Neural crest cell (in vitro differentiated cells): Measurements from ENCODE around the gene RBMS3. TPM values are rescaled to one million over a fixed set of nuclear protein-coding genes. Genes with fewer than 3 reads are reported as not detected.

Experiments
- DNase-seq: peaks from one replicate; pipeline ENCODE4 v3.0.0; 2021; ENCODE audit warnings: low read depth, mixed read lengths, low spot score
- H3K27ac Mint-ChIP-seq: one replicate; pipeline ENCODE4 v1.8.0; 2021; ENCODE audit warnings: mild to moderate bottlenecking, mixed read lengths; ENCODE audit not compliant: unreplicated experiment
- H3K27me3 Mint-ChIP-seq: 2 replicates; pipeline ENCODE4 v1.8.0; 2021; ENCODE audit warnings: low read depth, mild to moderate bottlenecking, mixed read lengths
- H3K36me3 Mint-ChIP-seq: 2 replicates; pipeline ENCODE4 v1.8.0; 2021; ENCODE audit warnings: low read depth, mild to moderate bottlenecking, mixed read lengths
- H3K4me1 Mint-ChIP-seq: 2 replicates; pipeline ENCODE4 v1.8.0; 2021; ENCODE audit warnings: mixed read lengths
- H3K4me3 Mint-ChIP-seq: one replicate; pipeline ENCODE4 v1.8.0; 2021; ENCODE audit warnings: mild to moderate bottlenecking, mixed read lengths
- H3K9me3 Mint-ChIP-seq: 2 replicates; pipeline ENCODE4 v1.8.0; 2021; ENCODE audit warnings: mixed read lengths
- total RNA-seq: library from RNA; stranded (reverse); gene quantifications from 2 replicates; pipeline ENCODE4 v1.2.1, GENCODE V29; 2021
- TF ChIP-seq, protein P1 (sequence below): fragments of 200-600 bp; sonication (generic); conservative IDR thresholded peaks from 2 replicates; pipeline ENCODE4 v1.5.0; 2021; ENCODE audit warnings: antibody characterized with exemption, mild to moderate bottlenecking

The RBMS3 gene
- total RNA-seq, 1 donor from 2014 or later = 35.4 TPM

- Mint-ChIP-seq H3K4me3 (no peak overlapping the region), H3K27me3 (no peaks in the 10 kb centered on the region), H3K9me3 (no peaks in the 10 kb centered on the region), H3K36me3 (no peaks in the 10 kb centered on the region), H3K27ac (no peak overlapping the region), H3K4me1 (peaks cover under 1% of the 10 kb centered on the region)
- DNase-seq = no peak
- TF ChIP-seq, protein P1, sequence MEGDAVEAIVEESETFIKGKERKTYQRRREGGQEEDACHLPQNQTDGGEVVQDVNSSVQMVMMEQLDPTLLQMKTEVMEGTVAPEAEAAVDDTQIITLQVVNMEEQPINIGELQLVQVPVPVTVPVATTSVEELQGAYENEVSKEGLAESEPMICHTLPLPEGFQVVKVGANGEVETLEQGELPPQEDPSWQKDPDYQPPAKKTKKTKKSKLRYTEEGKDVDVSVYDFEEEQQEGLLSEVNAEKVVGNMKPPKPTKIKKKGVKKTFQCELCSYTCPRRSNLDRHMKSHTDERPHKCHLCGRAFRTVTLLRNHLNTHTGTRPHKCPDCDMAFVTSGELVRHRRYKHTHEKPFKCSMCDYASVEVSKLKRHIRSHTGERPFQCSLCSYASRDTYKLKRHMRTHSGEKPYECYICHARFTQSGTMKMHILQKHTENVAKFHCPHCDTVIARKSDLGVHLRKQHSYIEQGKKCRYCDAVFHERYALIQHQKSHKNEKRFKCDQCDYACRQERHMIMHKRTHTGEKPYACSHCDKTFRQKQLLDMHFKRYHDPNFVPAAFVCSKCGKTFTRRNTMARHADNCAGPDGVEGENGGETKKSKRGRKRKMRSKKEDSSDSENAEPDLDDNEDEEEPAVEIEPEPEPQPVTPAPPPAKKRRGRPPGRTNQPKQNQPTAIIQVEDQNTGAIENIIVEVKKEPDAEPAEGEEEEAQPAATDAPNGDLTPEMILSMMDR = no peak
These were observed 622.7 kb downstream of the RBMS3 start for GRCh38 chr3:29903600-29903999.

DNA sequence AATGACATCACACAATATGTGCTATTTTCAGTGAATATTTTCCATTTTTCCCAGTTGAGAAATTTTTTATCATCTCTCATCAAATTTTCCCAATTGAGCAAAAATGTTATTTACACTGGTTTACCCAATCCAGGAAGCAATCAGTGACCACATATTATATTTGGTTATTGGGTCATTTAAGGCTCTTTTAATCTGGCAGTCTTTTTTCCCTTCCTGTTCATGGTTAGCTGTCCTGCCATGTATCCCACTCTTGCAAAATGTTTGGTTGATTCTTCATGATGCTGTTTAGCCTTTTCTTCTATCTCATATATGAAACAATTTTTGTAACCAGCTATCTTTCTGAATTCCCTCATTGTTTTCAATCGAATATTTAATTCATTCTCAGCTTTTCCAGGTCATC is 626.0 kb downstream of the RBMS3 start:
- Mint-ChIP-seq H3K9me3 (no peaks in the 10 kb centered on the region), H3K36me3 (no peaks in the 10 kb centered on the region), H3K27me3 (no peaks in the 10 kb centered on the region), H3K27ac (no peak overlapping the region), H3K4me1 (no peaks in the 10 kb centered on the region), H3K4me3 (no peak overlapping the region)
- DNase-seq = no peak
- TF ChIP-seq, protein P1 = no peak

- Mint-ChIP-seq H3K27ac (no peak overlapping the region), H3K36me3 (no peaks in the 10 kb centered on the region), H3K4me1 (no peaks in the 10 kb centered on the region)
These were observed 631.9 kb downstream of the RBMS3 start for GRCh38 chr3:29912600-29913288.

DNA sequence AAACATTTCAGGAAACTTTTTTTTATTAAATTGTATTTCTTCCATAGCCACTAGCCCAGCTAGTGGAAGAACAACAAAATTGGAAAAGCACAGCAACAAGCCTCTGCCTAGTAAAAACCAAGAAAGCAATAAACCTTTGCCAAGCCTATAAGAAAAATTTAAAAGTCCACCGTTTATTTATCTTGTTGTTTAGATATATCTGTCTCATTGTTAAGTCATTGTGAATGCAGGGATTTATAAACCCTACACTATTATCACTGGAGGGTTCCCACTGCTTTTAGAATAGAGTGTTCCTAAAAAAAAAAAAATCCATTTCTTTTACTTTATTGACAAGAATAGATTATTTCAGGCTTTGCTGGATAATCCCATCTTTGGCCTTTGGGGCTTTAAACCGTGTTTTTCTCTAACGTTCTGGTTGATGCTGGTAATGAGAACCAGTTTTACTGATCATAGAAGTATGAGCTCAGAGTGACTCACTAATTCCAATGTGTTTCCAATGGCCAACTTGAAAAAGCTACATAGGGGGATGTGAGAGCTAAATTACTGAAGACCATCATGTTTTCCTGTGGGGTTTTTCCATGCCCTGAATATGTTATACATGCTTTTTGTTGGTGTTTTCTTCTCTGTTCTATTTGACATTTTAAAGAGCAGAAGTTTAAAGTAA is 634.1 kb downstream of the RBMS3 start:
- TF ChIP-seq, protein P1 = no peak
- peaks cover 7% of the 10 kb centered on the region for H3K4me1 Mint-ChIP-seq
- no peaks in the 10 kb centered on the region for H3K27me3 Mint-ChIP-seq
- no peak for DNase-seq
- H3K27ac Mint-ChIP-seq = no peak overlapping the region
- peaks cover 2% of the 10 kb centered on the region for H3K9me3 Mint-ChIP-seq
- H3K4me3 Mint-ChIP-seq = no peak overlapping the region
- H3K36me3 Mint-ChIP-seq = no peaks in the 10 kb centered on the region

More at GRCh38 chr3:29912600-29913288, 631.9 kb downstream of the RBMS3 start:
- H3K27me3 Mint-ChIP-seq = no peaks in the 10 kb centered on the region
- no peak for DNase-seq
- H3K4me3 Mint-ChIP-seq = no peak overlapping the region
- TF ChIP-seq, protein P1 = no peak
- peaks cover 2% of the 10 kb centered on the region for H3K9me3 Mint-ChIP-seq

DNA sequence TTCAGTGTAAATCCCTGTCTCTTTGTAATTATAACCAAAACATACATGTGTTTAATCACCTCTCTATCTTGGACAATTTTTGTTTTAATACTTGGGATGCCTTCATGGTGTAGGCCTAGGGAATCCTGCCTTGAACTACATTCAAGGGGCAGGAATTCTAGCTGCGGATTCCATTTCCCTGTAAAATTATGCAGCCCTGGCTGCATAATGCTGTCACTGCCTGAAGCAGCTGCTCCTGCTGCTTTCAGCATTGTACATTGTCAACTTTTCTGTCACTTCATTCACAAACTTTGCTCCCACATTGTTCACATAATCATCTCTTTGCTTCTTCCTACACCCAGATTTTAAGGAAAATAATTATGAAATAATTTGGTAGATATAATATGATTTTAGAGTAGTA is 638.7 kb downstream of the RBMS3 start:
- H3K9me3 Mint-ChIP-seq = no peaks in the 10 kb centered on the region
- no peaks in the 10 kb centered on the region for H3K27me3 Mint-ChIP-seq
- H3K36me3 Mint-ChIP-seq = no peaks in the 10 kb centered on the region
- no peak for DNase-seq
- no peak overlapping the region for H3K27ac Mint-ChIP-seq
- TF ChIP-seq, protein P1 = no peak
- H3K4me1 Mint-ChIP-seq = peaks cover 24% of the 10 kb centered on the region
- H3K4me3 Mint-ChIP-seq = no peak overlapping the region
